Tongue (tissue), 2 donors: ENCODE results near the gene ACR. TPM values are rescaled to one million over a fixed set of nuclear protein-coding genes. Genes with fewer than 3 reads are reported as not detected.

Experiments
- DNase-seq: peaks from one replicate; pipeline ENCODE4 v3.0.0-alpha.2; 2015
- total RNA-seq: library from RNA; depleted of rRNA; stranded (reverse); fragments of >200 nt; gene quantifications from one replicate; pipeline ENCODE4 v1.2.3, GENCODE V29; 2014

ACR gene
- total RNA-seq, 1 donor from 2014 or later: 3.3 TPM

DNA sequence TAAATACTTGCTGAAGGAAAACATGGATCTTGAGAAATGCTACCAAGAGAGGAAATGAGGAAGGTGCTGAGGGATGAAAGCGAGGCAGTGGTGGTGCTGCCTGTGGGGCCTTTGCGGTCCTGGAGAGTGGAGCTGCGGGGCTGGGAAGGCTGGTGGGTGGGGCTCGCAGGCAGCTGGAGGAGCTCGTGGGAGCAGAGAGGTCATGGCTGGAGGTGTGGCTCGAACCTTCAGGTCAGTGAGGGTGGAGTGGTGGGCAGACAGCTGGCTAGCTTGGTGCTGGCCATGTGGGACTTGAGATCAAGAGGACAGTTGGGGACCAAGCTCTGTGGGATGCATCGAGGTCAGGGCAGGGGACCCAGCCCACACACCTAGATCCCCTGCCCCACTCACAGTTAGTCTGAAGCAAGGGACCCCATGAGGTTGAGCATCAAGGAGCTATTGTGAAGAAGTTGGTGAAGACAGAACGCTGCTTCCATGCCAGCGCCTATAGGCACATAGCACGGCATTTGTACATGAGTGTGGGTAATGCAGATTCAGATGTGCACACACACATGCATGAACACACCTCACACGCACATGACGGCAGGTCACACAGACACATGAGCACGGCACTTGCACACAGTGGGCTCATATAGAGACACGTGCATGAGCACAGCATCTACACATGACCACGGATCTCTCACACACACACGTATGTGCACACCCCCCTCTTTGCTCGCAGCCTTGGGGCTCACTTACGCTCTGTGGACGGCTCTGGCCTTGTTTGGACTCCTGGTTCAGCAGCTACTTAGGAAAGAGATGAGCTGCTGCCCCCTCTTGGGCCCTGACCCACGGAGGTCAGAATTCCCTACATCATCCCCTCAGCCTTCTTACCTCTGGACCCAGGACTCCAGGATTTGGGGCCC lies 34.9 kb upstream of the ACR start:
- no peak for DNase-seq

DNA sequence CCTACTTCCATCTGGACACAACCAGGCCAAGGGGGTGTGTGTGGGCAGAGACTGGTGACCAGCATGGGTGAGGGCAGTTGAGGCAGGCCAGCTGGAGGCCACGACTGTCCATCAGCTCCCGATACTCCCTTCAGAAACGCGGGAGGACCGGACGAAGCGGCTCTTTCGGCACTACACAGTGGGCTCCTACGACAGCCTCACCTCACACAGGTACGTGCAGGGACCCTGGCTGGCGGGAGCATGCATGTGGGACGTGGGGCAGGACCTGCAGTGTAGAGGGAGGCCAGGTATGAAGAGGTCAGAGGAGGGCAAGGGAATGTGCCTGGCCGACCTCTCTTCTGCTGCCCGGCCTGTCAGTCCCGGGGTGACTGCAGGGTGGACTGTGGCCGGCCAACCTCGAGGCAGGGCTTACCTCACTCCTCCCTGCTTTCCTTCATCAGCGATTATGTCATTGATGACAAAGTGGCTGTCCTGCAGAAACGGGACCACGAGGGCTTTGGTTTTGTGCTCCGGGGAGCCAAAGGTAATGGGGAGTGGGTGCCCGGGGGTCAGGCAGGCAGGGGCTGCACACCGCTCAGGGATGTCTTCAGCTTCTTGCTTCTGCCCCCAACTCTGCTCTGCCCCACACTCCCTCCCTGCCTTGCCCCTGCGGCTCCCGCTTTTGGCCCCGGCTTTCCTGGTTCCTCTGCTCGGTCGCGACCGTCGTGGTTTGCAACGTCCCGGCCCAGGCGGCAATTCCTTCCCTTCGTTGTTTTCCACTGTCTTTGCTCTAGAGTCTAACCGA lies 34.1 kb upstream of the ACR start:
- DNase-seq: no peak

- no peak for DNase-seq
Observed at GRCh38 chr22:50704510-50705218, 33.3 kb upstream of the ACR start.

DNA sequence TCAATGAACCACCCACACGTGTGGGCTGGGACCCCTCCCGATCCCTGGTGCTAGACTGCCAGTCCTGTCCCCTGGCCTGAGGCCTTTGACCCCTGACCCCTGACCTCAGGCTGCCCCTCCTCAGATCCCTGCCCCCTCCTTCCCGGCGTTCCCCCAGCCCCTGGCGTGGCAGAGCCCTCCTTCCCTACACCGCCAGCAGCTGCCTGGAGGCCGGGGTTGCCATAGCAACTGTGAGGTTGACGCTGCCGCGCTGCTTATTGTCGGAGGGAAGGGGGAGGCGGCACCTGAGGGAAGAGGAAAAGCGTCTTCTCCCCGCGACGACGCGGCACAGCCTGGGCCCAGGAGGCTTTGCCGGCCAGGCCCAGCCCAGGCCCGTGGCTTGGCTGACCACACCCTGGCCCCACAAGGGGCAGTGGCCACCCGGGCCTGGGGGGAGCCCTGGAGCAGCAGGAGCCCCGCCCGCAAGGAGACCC lies 32.7 kb upstream of the ACR start:
- DNase-seq: peak; percentile 92

DNA sequence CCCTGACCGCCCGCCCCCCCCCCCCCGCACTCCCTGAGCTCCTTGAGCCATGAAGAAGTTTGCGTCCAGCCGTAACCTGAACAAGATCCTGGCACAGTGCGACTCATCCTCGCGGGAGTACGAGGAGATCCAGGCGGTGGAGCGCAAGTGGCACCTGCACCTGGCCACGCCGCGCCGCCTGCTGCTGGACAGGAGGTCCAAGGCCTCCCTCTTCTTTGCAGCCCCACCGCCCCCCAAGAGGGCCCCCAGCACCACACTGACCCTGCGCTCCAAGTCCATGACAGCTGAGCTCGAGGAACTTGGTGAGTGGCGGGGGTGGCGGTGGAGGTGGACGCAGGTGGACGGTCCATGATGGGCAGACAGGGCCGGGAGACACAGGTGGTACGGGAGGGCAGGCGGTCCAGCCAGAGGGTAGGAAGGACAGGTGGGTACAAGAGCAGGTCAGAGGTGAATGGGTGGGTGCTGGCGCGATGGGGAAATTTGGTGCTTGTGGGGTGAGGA lies 32.1 kb upstream of the ACR start:
- no peak for DNase-seq

- no peak for DNase-seq
Observed at GRCh38 chr22:50706481-50707125, 31.4 kb upstream of the ACR start.

DNA sequence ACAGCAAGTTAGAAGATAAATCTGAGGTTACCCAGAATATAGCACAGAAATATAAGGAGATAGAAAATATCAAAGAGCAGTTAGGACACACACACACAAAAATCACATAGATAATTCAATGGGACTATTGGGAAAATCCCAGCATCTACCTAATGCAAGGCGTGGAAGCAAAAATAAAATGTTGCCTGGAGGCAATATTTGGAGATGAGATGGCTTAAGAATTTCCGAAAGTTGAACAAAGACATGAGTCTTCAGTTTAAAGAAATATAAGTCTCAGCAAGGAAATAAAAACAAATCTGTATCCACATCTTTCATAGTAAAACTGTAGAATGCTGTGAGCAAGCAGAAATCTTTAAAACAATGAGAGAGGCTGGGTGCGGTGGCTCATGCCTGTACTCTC lies 29.5 kb upstream of the ACR start:
- DNase-seq: no peak

DNA sequence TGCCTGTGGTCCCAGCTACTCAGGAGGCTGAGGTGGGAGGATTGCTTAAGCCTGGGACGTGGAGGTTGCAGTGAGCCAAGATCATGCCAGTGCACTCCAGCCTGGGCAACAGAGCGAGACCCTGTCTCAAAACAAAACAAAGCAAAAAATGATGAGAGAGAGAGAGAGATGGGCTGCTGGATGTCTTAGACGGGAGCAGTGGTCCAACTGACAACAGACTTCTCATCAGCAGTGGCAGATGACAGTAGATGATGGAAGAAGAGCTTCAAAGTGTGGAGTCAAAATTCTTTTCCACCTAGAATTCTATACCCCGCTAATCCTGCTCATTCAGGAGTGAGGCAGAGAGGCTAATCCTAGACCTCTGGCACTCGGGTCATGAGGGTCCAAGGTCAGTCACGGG lies 29.0 kb upstream of the ACR start:
- DNase-seq: no peak

- DNase-seq: no peak
Observed at GRCh38 chr22:50710221-50710620, 27.8 kb upstream of the ACR start.

GRCh38 chr22:50710886-50711285 lies 27.1 kb upstream of the ACR start:
- no peak for DNase-seq

- DNase-seq: no peak
Observed at GRCh38 chr22:50711446-50712340, 26.3 kb upstream of the ACR start.

DNA sequence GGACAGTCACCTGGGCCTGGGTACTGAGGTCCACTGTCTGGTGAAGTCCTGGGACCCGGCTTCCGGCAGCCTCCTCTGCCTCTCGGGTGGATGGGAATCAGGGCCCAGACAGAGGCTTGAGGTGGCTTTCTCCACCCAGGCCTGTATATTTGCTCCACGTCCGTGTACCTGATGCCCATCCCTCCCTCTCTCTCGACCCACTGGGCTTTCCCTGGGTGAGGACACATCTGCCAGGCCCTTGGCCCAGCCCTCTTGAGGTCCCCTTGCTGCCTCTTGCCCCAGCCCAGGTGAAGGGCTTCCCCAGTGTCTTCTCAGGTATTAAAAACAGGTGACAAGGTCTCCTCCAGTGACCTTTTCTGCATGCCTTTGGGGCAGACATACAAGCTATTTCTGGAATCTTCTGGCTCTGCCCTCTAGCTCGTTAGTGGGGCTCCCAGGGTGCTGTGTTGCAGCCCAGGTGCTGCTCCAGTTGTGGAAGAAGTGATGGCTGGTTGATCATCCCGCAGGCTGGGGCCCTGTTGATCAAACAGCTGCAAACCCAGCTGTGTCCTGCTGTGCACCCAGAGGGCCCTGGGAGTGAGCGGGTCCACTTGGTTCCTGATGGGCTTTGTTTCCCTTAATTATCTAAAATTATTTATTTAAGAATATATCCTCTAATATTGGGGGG lies 25.5 kb upstream of the ACR start:
- DNase-seq: no peak

DNA sequence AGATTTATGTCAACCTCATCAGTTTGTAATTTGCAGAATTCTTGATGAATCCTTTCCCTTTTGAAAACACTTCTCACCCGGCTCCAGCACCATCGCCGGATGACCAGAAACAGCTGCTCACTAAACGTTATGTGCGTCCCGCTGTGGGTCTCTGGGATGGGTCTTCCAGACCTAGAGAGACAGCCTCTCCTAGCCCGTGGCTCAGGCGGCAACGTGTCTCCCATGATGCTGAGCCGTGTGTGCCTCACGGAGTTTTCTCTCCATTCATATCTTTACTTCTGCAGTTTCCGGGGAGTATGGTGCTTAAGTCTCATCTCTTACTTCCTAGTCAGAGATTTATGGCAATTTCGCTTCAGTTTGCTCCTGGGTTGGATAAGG lies 25.0 kb upstream of the ACR start:
- DNase-seq: no peak

GRCh38 chr22:50713571-50714056 lies 24.4 kb upstream of the ACR start:
- peak; percentile 26 for DNase-seq

- DNase-seq: no peak
Observed at GRCh38 chr22:50714150-50714549, 23.9 kb upstream of the ACR start.

GRCh38 chr22:50714631-50715179 lies 23.3 kb upstream of the ACR start:
- no peak for DNase-seq

DNA sequence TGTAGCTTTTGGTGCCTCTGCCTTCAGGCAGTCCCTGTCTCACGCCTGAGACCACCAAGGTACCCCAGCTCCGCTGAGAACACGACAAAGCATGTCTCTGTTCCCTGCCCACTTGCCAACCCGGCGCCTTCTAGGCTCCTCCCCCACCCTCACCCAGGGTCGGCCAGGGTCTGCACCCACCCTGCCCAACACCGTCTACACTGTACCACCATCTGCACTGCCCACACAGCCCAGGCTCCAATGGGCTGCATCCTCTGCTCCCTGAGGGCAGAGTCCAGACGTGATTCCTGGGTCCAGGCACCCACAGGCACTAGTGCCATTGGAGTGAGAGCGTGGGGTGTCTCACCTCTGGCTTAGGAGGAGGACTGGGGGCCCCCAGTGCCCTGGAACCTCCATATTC lies 22.8 kb upstream of the ACR start:
- no peak for DNase-seq

GRCh38 chr22:50715776-50716175 lies 22.2 kb upstream of the ACR start:
- no peak for DNase-seq

GRCh38 chr22:50716290-50717024 lies 21.5 kb upstream of the ACR start:
- DNase-seq: no peak
